ENCODE results near the gene THAP12.

DNA sequence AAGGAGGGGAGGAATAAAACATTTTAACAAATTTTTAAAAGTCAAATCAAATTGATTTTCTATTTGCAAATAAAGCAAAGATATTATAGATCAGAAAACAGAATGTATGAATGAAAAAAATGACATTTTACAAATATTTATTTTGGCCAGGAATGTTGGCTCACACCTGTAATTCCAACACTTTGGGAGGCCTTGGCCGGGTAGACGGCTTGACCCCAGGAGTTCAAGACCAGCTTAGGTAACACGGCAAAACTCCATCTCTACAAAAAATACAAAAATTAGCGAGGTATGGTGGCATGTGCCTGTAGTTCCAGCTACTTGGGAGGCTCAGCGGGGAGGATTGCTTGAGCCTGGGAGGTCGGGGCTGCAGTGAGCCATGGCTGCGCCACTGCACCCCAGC lies 18.2 kb downstream of the THAP12 start:
- TF ChIP-seq POLR2AphosphoS5 (IDR thresholded peaks at IDR 0.05; ENCODE audit: borderline replicate concordance, low read depth, low read length) (no peak), EZH2 (IDR thresholded peaks at IDR 0.05) (no peak), FOXP2 (optimal IDR thresholded peaks at IDR 0.05; ENCODE audit: control extremely low read depth, extremely low read length, insufficient read depth) (no peak)

All from SK-N-MC (cell line).